ENCODE results near the gene IMPG2. TPM values are rescaled to one million over a fixed set of nuclear protein-coding genes. Genes with fewer than 3 reads are reported as not detected.

IMPG2 gene
- total RNA-seq, 2 experiments from 2014 or later = 0.45 to 0.66 TPM

- TF ChIP-seq CTCF (IDR thresholded peaks at IDR 0.05) = no peak
- intact Hi-C loops (cut with DNase I, micrococcal nuclease) = no loop called here
- DNase-seq (no peak), ATAC-seq (ENCODE audit: poor library complexity) (no peak)
- H3K4me1 ChIP-seq (ENCODE audit: insufficient read depth, low read length) = no peaks in the 10 kb centered on the region
- H3K9me3 ChIP-seq (ENCODE audit: control insufficient read depth in 1 of 2, insufficient read depth in 1 of 2, low read length in 2 of 2) = no peaks in the 10 kb centered on the region
- no peaks in the 10 kb centered on the region for H3K27me3 Mint-ChIP-seq
- ChIA-PET CTCF (no interaction called here), POLR2A (no interaction called here)
- no peak overlapping the region for H3K4me3 ChIP-seq (ENCODE audit: low read length)
- no peaks in the 10 kb centered on the region for H3K36me3 ChIP-seq (ENCODE audit: insufficient read depth, low read length)
- no peak overlapping the region for H3K4me3 Mint-ChIP-seq
- no peaks in the 10 kb centered on the region for H3K4me1 Mint-ChIP-seq (ENCODE audit: low read depth)
- no peak overlapping the region for H3K27ac Mint-ChIP-seq
- peaks cover 4% of the 10 kb centered on the region for H3K9me3 Mint-ChIP-seq
- H3K27ac ChIP-seq (ENCODE audit: low read depth in 1 of 2, low read length in 2 of 2) = no peak overlapping the region
- peaks cover 39% of the 10 kb centered on the region for H3K36me3 Mint-ChIP-seq (ENCODE audit: low read depth)
- H3K27me3 ChIP-seq (ENCODE audit: control insufficient read depth in 1 of 2, insufficient read depth in 2 of 2, low read length in 2 of 2) = no peaks in the 10 kb centered on the region
These were observed 50.2 kb downstream of the IMPG2 start for GRCh38 chr3:101270149-101270548.

DNA sequence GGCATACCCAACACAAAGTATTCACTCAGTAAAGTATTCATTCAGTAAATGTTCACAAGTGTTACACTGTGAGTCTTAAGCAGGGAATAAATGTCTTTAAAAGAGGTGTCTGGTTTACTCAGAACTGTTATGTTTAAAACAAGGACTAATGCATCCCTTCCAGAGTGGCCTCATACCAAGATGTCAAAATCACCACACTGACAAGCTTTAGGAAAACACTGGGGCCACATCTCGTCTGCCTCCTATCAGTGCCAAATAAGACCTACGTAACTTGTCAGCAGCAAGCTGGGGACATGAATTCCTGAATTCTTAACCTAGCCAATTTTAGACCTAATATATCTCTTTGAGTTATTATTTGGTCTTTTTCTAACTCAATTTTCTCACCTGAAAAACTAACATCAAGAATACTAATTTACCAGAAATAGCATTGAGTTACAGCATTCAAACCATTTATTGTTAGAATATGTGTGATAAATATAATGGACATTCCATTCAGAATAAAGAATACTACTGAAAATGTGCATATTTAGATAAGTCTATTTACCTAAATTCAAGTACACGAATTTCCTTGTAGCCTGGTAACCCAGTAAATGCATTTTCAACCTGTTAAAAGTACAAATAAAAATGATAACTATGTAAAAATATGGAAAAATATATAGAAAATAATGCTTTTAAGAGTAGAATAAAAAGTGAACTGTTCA, 51.3 kb downstream of the IMPG2 start:
- Histone ChIP-seq H3K9me3 (ENCODE audit: control insufficient read depth in 1 of 2, insufficient read depth in 1 of 2, low read length in 2 of 2) (no peaks in the 10 kb centered on the region), H3K27me3 (ENCODE audit: control insufficient read depth in 1 of 2, insufficient read depth in 2 of 2, low read length in 2 of 2) (no peaks in the 10 kb centered on the region), H3K36me3 (ENCODE audit: insufficient read depth, low read length) (no peaks in the 10 kb centered on the region), H3K4me1 (ENCODE audit: insufficient read depth, low read length) (no peaks in the 10 kb centered on the region), H3K27ac (ENCODE audit: low read depth in 1 of 2, low read length in 2 of 2) (no peak overlapping the region), H3K4me3 (ENCODE audit: low read length) (no peak overlapping the region)
- no peaks in the 10 kb centered on the region for H3K4me1 Mint-ChIP-seq (ENCODE audit: low read depth)
- ChIA-PET CTCF (interaction anchor here (0.7 kb wide), 1 partner anchor 1106 kb away, joined by 3 read pairs; no protein-coding TSS in a partner anchor), POLR2A (no interaction called here)
- H3K27me3 Mint-ChIP-seq = no peaks in the 10 kb centered on the region
- peaks cover 46% of the 10 kb centered on the region for H3K36me3 Mint-ChIP-seq (ENCODE audit: low read depth)
- peaks cover 4% of the 10 kb centered on the region for H3K9me3 Mint-ChIP-seq
- DNase-seq (no peak), ATAC-seq (ENCODE audit: poor library complexity) (no peak)
- no peak overlapping the region for H3K4me3 Mint-ChIP-seq
- intact Hi-C loops (cut with DNase I, micrococcal nuclease) = no loop called here
- no peak for TF ChIP-seq CTCF (IDR thresholded peaks at IDR 0.05)
- no peak overlapping the region for H3K27ac Mint-ChIP-seq

DNA sequence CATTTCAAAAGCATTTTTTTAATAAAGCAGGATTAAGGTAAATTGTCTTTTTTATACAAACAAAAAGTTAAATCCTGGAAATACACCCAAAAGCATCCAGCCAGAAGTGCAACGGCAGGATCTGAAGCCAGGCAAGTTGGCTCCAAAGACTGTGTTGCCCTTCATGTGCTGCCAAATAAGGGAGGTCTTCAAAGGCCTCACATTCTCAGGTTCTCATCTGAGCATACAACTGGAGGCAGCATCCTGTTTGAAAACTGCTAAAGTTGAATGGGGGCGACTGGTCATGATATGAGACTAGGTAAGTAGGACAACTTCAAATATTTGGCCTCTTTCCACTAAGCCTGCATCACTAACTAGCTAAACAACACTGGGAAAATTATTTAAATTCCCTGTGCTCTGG, 52.2 kb downstream of the IMPG2 start:
- POLR2A ChIA-PET = no interaction called here
- intact Hi-C loops (cut with DNase I, micrococcal nuclease) = no loop called here
- no peak overlapping the region for H3K27ac ChIP-seq (ENCODE audit: low read depth in 1 of 2, low read length in 2 of 2)
- no peaks in the 10 kb centered on the region for H3K27me3 Mint-ChIP-seq
- H3K4me3 Mint-ChIP-seq = no peak overlapping the region
- H3K27ac Mint-ChIP-seq = no peak overlapping the region
- no peaks in the 10 kb centered on the region for H3K4me1 Mint-ChIP-seq (ENCODE audit: low read depth)
- no peak for ATAC-seq (ENCODE audit: poor library complexity)
- no peak for DNase-seq
- H3K36me3 Mint-ChIP-seq (ENCODE audit: low read depth) = peaks cover 46% of the 10 kb centered on the region
- H3K9me3 ChIP-seq (ENCODE audit: control insufficient read depth in 1 of 2, insufficient read depth in 1 of 2, low read length in 2 of 2) = no peaks in the 10 kb centered on the region
- CTCF ChIA-PET = no interaction called here
- H3K4me1 ChIP-seq (ENCODE audit: insufficient read depth, low read length) = no peaks in the 10 kb centered on the region
- H3K9me3 Mint-ChIP-seq = peaks cover 4% of the 10 kb centered on the region
- H3K4me3 ChIP-seq (ENCODE audit: low read length) = no peak overlapping the region
- no peak for TF ChIP-seq CTCF (IDR thresholded peaks at IDR 0.05)
- H3K36me3 ChIP-seq (ENCODE audit: insufficient read depth, low read length) = no peaks in the 10 kb centered on the region
- H3K27me3 ChIP-seq (ENCODE audit: control insufficient read depth in 1 of 2, insufficient read depth in 2 of 2, low read length in 2 of 2) = no peaks in the 10 kb centered on the region
